OCI-LY1 (cell line): Measurements from ENCODE around the gene SVBP.
A peak's percentile ranks its signal among the peaks of the same experiment; 100 is the strongest.

ENCODE experiments used
- H2AFZ ChIP-seq: fragments of 200-600 bp; sonication (generic), shearing (Covaris generic); 2 replicates; pipeline ENCODE4 v1.6.0; 2014; ENCODE audit warnings: antibody characterized with exemption, mild to moderate bottlenecking, low read length
- H3F3A ChIP-seq: fragments of 200-600 bp; sonication (generic), shearing (Covaris generic); 2 replicates; pipeline ENCODE4 v1.6.0; 2014; ENCODE audit warnings: mild to moderate bottlenecking, antibody characterized with exemption, low read length, moderate library complexity; ENCODE audit not compliant: insufficient read depth
- H3K27ac ChIP-seq: fragments of 200-600 bp; sonication (generic); 2 replicates; pipeline ENCODE4 v1.5.1; 2014; ENCODE audit warnings: low read length, mixed run types, mild to moderate bottlenecking, low read depth; ENCODE audit not compliant: poor library complexity, severe bottlenecking
- H3K27me3 ChIP-seq: fragments of 200-600 bp; sonication (generic); 2 replicates; pipeline ENCODE4 v1.6.0; 2014; ENCODE audit warnings: antibody characterized with exemption, mild to moderate bottlenecking, low read length, moderate library complexity; ENCODE audit not compliant: insufficient read depth
- H3K36me3 ChIP-seq: fragments of 200-600 bp; sonication (generic); 2 replicates; pipeline ENCODE4 v1.6.1; 2014; ENCODE audit warnings: mild to moderate bottlenecking, antibody characterized with exemption, low read length, moderate library complexity, mixed read lengths; ENCODE audit not compliant: insufficient read depth
- H3K4me1 ChIP-seq: fragments of 200-600 bp; sonication (generic); 2 replicates; pipeline ENCODE4 v1.5.1; 2014; ENCODE audit warnings: mild to moderate bottlenecking, low read length, moderate library complexity; ENCODE audit not compliant: insufficient read depth, severe bottlenecking
- H3K4me2 ChIP-seq: fragments of 200-600 bp; sonication (generic), shearing (Covaris generic); 2 replicates; pipeline ENCODE4 v1.6.1; 2014; ENCODE audit warnings: low read length
- H3K4me3 ChIP-seq: fragments of 200-600 bp; sonication (generic); 2 replicates; pipeline ENCODE4 v1.5.1; 2014; ENCODE audit warnings: low read length, low read depth, mild to moderate bottlenecking, mixed read lengths; ENCODE audit not compliant: poor library complexity, severe bottlenecking
- H3K79me2 ChIP-seq: fragments of 200-600 bp; shearing (Covaris generic); 2 replicates; pipeline ENCODE4 v1.6.1; 2016; ENCODE audit warnings: mixed run types, low read length, mixed read lengths; ENCODE audit not compliant: insufficient read depth
- H3K9ac ChIP-seq: fragments of 200-600 bp; sonication (generic), shearing (Covaris generic); 2 replicates; pipeline ENCODE4 v1.6.1; 2014; ENCODE audit warnings: mild to moderate bottlenecking, low read length, mixed read lengths
- H3K9me2 ChIP-seq: fragments of 200-600 bp; sonication (generic), shearing (Covaris generic); 2 replicates; pipeline ENCODE4 v1.6.1; 2014; ENCODE audit warnings: low read depth, mild to moderate bottlenecking, low read length, mixed read lengths
- H3K9me3 ChIP-seq: fragments of 200-600 bp; shearing (Covaris generic); 2 replicates; pipeline ENCODE4 v1.6.1; 2014; ENCODE audit warnings: low read length, mixed read lengths
- H4K20me1 ChIP-seq: fragments of 200-600 bp; sonication (generic), shearing (Covaris generic); 2 replicates; pipeline ENCODE4 v1.6.0; 2016; ENCODE audit warnings: mild to moderate bottlenecking, low read length; ENCODE audit not compliant: insufficient read depth
- CTCF ChIP-seq: fragments of 200-600 bp; sonication (generic), shearing (Covaris generic); IDR thresholded peaks from 2 replicates; pipeline ENCODE4 v1.5.1; 2017; ENCODE audit warnings: mild to moderate bottlenecking, antibody characterized with exemption, low read length, moderate library complexity, mixed read lengths
- EZH2 ChIP-seq: fragments of 200-600 bp; sonication (generic), shearing (Covaris generic); IDR thresholded peaks from 2 replicates; pipeline ENCODE4 v1.8.0; 2017; ENCODE audit warnings: borderline replicate concordance, mixed run types, mild to moderate bottlenecking, antibody characterized with exemption, low read length, moderate library complexity, mixed read lengths

Gene SVBP

DNA sequence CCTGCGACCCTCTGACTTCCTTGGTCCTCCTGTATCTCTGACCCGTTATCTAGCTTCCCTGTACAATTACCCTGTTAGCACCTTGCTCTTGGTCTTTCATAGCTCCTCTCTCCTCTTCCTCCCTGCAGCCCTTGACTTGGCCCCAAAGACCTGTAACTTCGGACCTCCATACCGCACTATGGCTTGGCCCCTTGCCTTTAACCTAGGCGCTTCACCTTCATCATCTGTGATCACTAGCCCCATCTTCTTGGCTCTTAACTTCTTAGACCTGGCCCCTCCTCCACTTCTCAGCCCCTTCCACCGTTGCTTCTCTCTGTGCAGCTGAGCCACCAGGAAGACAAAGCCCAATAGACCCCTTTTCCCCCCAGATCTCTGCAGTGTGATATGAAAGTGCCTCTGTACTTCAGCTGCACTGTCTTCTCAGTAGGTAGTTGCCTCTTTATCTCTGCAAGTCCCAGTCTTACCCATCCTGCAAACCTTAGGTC lies 30.0 kb upstream of the SVBP start:
- Histone ChIP-seq H3K9ac (peak overlapping the region; percentile 88), H3K27ac (peak overlapping the region; percentile 39), H3K27me3 (no peaks in the 10 kb centered on the region), H3K9me3 (0 out of 2 replicates have a peak, but pooled peaks cover 3% of the 10 kb centered on the region), H3K79me2 (no peaks in the 10 kb centered on the region), H3K4me1 (peaks cover 23% of the 10 kb centered on the region), H2AFZ (no peak overlapping the region), H3K36me3 (peaks cover 39% of the 10 kb centered on the region), H3F3A (no peaks in the 10 kb centered on the region), H4K20me1 (no peaks in the 10 kb centered on the region), H3K4me3 (peak overlapping the region; percentile 85), H3K4me2 (peak overlapping the region; percentile 87), H3K9me2 (no peaks in the 10 kb centered on the region)
- TF ChIP-seq CTCF (no peak), EZH2 (no peak)

GRCh38 chr1:42846257-42847110 lies 29.3 kb upstream of the SVBP start, which contains the start of gene ZNF691:
TSS of gene ZNF691 (plus strand) at chr1:42846613. CDS start at chr1:42849659, 3,046 bp downstream.
- Histone ChIP-seq H2AFZ (peak within 1 kb of the TSS; percentile 85), H3K27ac (peak within 1 kb of the TSS; percentile 39)
- peak; percentile 36; the same call in 1 of the 2 replicates for TF ChIP-seq CTCF
- no peak for TF ChIP-seq EZH2

GRCh38 chr1:42845866-42846256 lies 28.7 kb upstream of the SVBP start:
- Histone ChIP-seq H3K4me3 (peak overlapping the region; percentile 85), H3K9me3 (0 out of 2 replicates have a peak, but pooled peaks cover 3% of the 10 kb centered on the region), H3K9me2 (no peaks in the 10 kb centered on the region), H4K20me1 (no peaks in the 10 kb centered on the region), H3K79me2 (no peaks in the 10 kb centered on the region), H3K4me1 (peaks cover 23% of the 10 kb centered on the region), H3K36me3 (peaks cover 29% of the 10 kb centered on the region), H3K27ac (no peak overlapping the region), H2AFZ (peak overlapping the region; percentile 85), H3K4me2 (peak overlapping the region; percentile 87), H3K9ac (peak overlapping the region; percentile 68), H3F3A (no peaks in the 10 kb centered on the region), H3K27me3 (no peaks in the 10 kb centered on the region)
- TF ChIP-seq EZH2 (no peak), CTCF (no peak)

More at GRCh38 chr1:42846257-42847110, 29.3 kb upstream of the SVBP start, which contains the start of gene ZNF691:
- Histone ChIP-seq H4K20me1 (no peaks in the 10 kb centered on the region), H3K79me2 (no peaks in the 10 kb centered on the region), H3K27me3 (no peaks in the 10 kb centered on the region), H3K9me2 (no peaks in the 10 kb centered on the region), H3K36me3 (peaks cover 34% of the 10 kb centered on the region), H3K9ac (peak within 1 kb of the TSS; percentile 88), H3K4me1 (peaks cover 23% of the 10 kb centered on the region), H3K4me3 (peak within 1 kb of the TSS; percentile 85), H3F3A (no peaks in the 10 kb centered on the region), H3K4me2 (peak within 1 kb of the TSS; percentile 87), H3K9me3 (0 out of 2 replicates have a peak, but pooled peaks cover 3% of the 10 kb centered on the region)
